CD4-positive, alpha-beta memory T cell (primary cell): Measurements from ENCODE around the gene PPM1F. TPM values are rescaled to one million over a fixed set of nuclear protein-coding genes. Genes with fewer than 3 reads are reported as not detected.
"Not testable (repeated sequence)": the region's sequence is repeated elsewhere in the genome, so short reads cannot be mapped to it uniquely, and the experiment has no call there.

Source experiments
- CTCF ChIA-PET: fragments of 350-600 bp; sonication (Branson Sonifier 250); formaldehyde crosslinking; loops from one replicate; lab custom pipeline; 2021; ENCODE audit warnings: inconsistent platforms; ENCODE audit not compliant: partially characterized antibody; lab: Charles Lee
- POLR2A ChIA-PET: fragments of 350-600 bp; sonication (Branson Sonifier 250); formaldehyde crosslinking; loops from one replicate; lab custom pipeline; 2021; ENCODE audit not compliant: partially characterized antibody; lab: Charles Lee
- DNase-seq, 5 donors: peaks; one replicate each; pipeline versions ENCODE4 v3.0.0 to v3.0.0-alpha.2; 2020 to 2022; ENCODE audit warnings: mixed read lengths in 1 of 5
- H3K27ac ChIP-seq: one replicate; pipeline ENCODE4 v1.7.0; 2013; ENCODE audit warnings: low read depth, low read length
- H3K27me3 ChIP-seq: 2 replicates; pipeline ENCODE4 v1.7.0; 2013; ENCODE audit warnings: mild to moderate bottlenecking, low read length, moderate library complexity; ENCODE audit not compliant: insufficient read depth
- H3K36me3 ChIP-seq: 2 replicates; pipeline ENCODE4 v1.7.0; 2013; ENCODE audit warnings: mild to moderate bottlenecking, low read length, moderate library complexity; ENCODE audit not compliant: insufficient read depth
- H3K4me1 ChIP-seq: 2 replicates; pipeline ENCODE4 v1.7.0; 2013; ENCODE audit warnings: mild to moderate bottlenecking, low read length, moderate library complexity; ENCODE audit not compliant: insufficient read depth
- H3K4me3 ChIP-seq, 2 donors: one replicate each; pipeline ENCODE4 v1.7.0; 2013; ENCODE audit warnings: low read length in 2 of 2, mild to moderate bottlenecking in 1 of 2
- H3K9me3 ChIP-seq, 2 donors: one replicate each; pipeline ENCODE4 v1.7.0; 2013; ENCODE audit warnings: low read length in 2 of 2, control low read depth in 1 of 2; ENCODE audit not compliant: control insufficient read depth in 1 of 2
- H3K27ac Mint-ChIP-seq, 7 donors: one replicate each; pipeline ENCODE4 v1.8.0; 2020 to 2021; ENCODE audit warnings: mixed read lengths in 7 of 7, mild to moderate bottlenecking in 6 of 7, inconsistent platforms in 3 of 7, moderate library complexity in 3 of 7
- H3K27me3 Mint-ChIP-seq, 2 donors: one replicate each; pipeline ENCODE4 v1.8.0; 2020 to 2021; ENCODE audit warnings: mixed read lengths in 2 of 2
- H3K36me3 Mint-ChIP-seq, 2 donors: one replicate each; pipeline ENCODE4 v1.8.0; 2020 to 2021; ENCODE audit warnings: mixed read lengths in 2 of 2, inconsistent platforms in 1 of 2, mild to moderate bottlenecking in 1 of 2
- H3K4me1 Mint-ChIP-seq, 4 donors: one replicate each; pipeline ENCODE4 v1.8.0; 2020 to 2021; ENCODE audit warnings: mixed read lengths in 4 of 4, mild to moderate bottlenecking in 1 of 4
- H3K4me3 Mint-ChIP-seq, 8 donors: one replicate each; pipeline ENCODE4 v1.8.0; 2020 to 2021; ENCODE audit warnings: mixed read lengths in 8 of 8, mild to moderate bottlenecking in 7 of 8, moderate library complexity in 6 of 8, inconsistent platforms in 3 of 8
- H3K9me3 Mint-ChIP-seq, 8 donors: one replicate each; pipeline ENCODE4 v1.8.0; 2020 to 2021; ENCODE audit warnings: mixed read lengths in 8 of 8, mild to moderate bottlenecking in 5 of 8, inconsistent platforms in 3 of 8, moderate library complexity in 1 of 8
- intact Hi-C: fragments of 100-400 bp; cut with micrococcal nuclease; formaldehyde crosslinking; loops from one replicate; pipeline ENCODE4 v1.15.1; 2023
- polyA plus RNA-seq, 2 donors: library from polyadenylated mRNA; unstranded; fragments of 300-500 nt; fragmentation: Illumina TruSeq; gene quantifications; one replicate each; pipeline ENCODE4 v1.2.3, GENCODE V29; 2021
- total RNA-seq, 2 experiments: library from RNA; stranded (reverse); gene quantifications; one replicate each; pipeline ENCODE4 v1.2.3, GENCODE V29; 2021

PPM1F gene
- total and polyA plus RNA-seq, 4 experiments from 2014 or later: 5.3 to 25.4 (median 15.2) TPM

DNA sequence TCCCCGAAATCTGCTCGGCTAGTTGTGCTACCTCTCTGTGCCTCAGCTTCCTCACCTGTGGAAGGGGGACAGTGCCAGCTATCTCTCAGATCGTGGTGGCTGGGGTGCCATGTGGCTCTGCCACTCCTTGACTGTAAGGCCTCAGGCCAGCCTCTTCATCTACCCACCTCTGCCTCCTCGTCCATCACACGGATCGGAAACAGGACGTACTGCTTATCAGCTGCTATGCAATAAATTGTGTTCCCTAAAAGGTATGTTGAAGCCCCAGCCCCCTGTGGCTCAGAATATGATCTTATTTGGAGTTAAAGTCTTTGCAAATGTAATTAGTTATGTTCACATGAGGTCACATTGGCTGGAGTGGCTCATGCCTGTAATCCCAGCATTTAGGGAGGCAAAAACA is 7.8 kb downstream of the PPM1F start:
- peaks cover 6% of the 10 kb centered on the region for H3K36me3 ChIP-seq
- no peak overlapping the region for H3K4me3 ChIP-seq
- H3K4me1 Mint-ChIP-seq: peaks cover 14 to 45% (median 20%) of the 10 kb centered on the region in 4 donors
- no peak overlapping the region for H3K4me3 Mint-ChIP-seq
- intact Hi-C loops: no loop called here
- no peaks in the 10 kb centered on the region for H3K9me3 ChIP-seq
- H3K9me3 Mint-ChIP-seq: no peaks in the 10 kb centered on the region
- peaks cover 30% of the 10 kb centered on the region for H3K4me1 ChIP-seq
- no peaks in the 10 kb centered on the region for H3K27me3 Mint-ChIP-seq
- peak overlapping the region in 2 of 7 donors; percentile 6 to 31 for H3K27ac Mint-ChIP-seq
- H3K36me3 Mint-ChIP-seq: peaks cover 6 to 15% of the 10 kb centered on the region in 2 donors
- DNase-seq: no peak
- no peaks in the 10 kb centered on the region for H3K27me3 ChIP-seq
- no peak overlapping the region for H3K27ac ChIP-seq
- ChIA-PET CTCF (interaction anchor here (0.6 kb wide), 1 partner anchor 177 kb away, joined by 3 read pairs; no protein-coding TSS in a partner anchor), POLR2A (no interaction called here)

DNA sequence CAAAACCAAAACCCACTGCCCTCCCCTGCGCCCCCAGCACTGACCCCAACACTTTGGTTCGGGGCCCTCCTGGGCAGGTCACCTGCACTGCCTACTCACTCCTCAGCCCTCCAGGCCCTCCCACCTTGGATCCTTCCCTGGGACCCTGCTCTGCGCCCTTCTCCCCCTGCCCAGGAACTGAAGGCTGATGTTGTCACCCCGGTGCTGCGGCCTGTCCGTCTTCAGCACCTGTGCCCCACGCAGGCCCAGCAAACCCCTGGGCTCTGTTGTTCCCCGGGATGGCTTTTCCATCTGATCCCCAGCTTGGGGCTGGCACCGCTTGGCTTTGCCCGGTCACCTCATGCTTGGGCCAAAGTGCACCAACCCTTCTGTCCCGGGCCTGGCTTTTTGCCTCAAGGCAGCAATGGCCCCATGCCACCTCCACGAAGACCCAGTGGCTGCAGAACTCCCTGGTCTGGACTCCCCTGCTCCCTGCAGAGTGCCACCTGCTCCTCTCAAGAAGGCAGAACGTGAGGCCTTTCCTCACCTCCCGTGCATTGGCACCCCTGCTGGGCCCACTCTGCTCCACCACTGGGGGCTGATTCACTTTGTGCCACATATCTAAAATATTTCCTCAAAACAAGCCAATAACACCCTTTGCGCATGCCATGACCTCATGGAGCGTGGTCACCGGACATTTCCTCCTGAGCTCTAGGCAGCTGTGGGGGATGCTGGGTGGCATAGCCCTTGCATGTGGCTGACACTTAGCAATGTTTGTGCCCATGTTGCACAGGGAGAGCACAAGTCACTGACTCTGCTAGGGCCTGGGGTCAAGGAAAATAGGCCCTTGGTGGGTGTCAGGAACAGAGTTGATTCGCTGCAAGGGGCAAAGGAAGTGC is 8.8 kb downstream of the PPM1F start:
- H3K36me3 ChIP-seq: peaks cover 6% of the 10 kb centered on the region
- Mint-ChIP-seq H3K4me3 (no peak overlapping the region), H3K27me3 (no peaks in the 10 kb centered on the region), H3K9me3 (no peaks in the 10 kb centered on the region), H3K4me1 (peaks cover 15 to 48% (median 22%) of the 10 kb centered on the region in 4 donors), H3K27ac (peak overlapping the region in 3 of 7 donors; percentile 27 to 48 (median 45)), H3K36me3 (peaks cover 6 to 15% of the 10 kb centered on the region in 2 donors)
- POLR2A ChIA-PET: interaction anchor here (1.6 kb wide), 1 partner anchor 10 kb away, joined by 4 read pairs; no protein-coding TSS in a partner anchor
- DNase-seq: no peak
- no peaks in the 10 kb centered on the region for H3K9me3 ChIP-seq
- intact Hi-C loops: no loop called here
- peaks cover 31% of the 10 kb centered on the region for H3K4me1 ChIP-seq
- no peak overlapping the region for H3K27ac ChIP-seq
- H3K4me3 ChIP-seq: no peak overlapping the region
- CTCF ChIA-PET: no interaction called here
- no peaks in the 10 kb centered on the region for H3K27me3 ChIP-seq

DNA sequence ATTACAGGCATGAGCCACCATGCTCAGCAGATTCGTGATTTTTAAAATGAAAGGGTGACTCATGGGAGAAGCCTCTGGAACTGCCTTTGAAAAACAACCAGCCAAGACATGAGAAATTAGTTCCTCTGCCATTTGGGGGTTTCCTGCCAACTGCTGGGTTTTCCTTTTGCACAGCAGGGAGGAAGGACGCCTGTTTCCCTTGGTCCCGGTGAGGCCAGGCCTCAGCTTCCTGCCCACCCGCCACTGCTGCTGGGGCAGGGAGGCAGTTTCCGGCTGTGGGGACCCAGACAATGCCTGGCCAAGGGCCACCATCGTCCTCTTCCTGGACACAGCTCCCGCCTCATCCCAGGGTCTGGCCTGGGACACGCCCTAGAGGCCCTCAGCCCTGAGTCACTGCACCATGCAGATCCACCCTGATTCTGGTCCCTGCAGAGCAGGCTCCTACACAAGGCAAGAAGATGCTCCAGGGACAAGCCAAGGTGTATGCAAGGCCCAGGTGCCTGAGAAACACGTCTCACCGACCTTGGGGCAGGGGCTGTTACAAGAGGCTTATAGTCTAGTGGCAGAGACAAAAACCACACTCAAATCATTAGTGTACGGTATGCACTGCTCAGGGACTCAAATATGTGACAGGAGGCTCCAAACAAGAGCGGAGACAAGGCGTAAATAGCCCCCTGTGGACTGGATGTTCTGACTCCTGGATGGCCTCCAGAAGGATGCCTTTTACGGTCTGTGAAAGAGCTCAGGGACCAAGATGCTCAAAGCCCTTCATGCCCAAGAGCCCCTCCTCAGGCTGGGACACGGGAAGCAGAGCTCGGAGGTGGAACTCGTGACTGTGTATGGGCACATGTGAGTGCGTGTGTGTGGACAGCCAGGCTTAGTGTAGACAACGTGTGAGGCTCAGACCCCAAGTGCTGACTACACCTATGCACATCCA is 10.0 kb downstream of the PPM1F start:
- CTCF ChIA-PET: interaction anchor here (1.0 to 1.5 kb wide), 2 partner anchors 10 to 29 kb away, joined by 3 to 6 read pairs; partner anchors contain the start of gene PPM1F

DNA sequence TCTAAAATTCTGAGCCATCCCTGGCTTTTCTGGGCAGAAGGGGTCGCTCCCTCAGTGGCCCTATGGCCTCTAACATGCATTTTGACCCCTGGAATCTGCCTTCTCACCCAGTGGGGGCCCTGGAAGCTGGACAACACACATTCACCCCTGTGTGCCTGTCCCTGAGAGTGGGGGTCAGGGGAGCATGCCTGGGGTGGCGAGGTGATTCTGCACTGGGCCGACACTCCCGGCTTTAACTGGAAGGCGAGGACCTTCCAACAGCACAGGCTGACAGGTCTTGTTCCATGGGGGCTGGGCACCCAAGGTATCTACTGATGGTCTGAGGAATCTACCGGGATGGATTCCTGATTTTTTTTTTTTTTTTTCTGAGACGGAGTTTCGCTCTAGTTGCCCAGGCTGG is 10.7 kb downstream of the PPM1F start:
- Mint-ChIP-seq H3K4me3 (no peak overlapping the region), H3K4me1 (peaks cover 16 to 53% (median 29%) of the 10 kb centered on the region in 4 donors), H3K9me3 (no peaks in the 10 kb centered on the region), H3K27ac (peak overlapping the region in 6 of 7 donors; percentile 24 to 85 (median 48)), H3K27me3 (no peaks in the 10 kb centered on the region), H3K36me3 (peaks cover 6 to 17% of the 10 kb centered on the region in 2 donors)
- Histone ChIP-seq H3K27me3 (no peaks in the 10 kb centered on the region), H3K9me3 (no peaks in the 10 kb centered on the region), H3K27ac (peak overlapping the region; percentile 29), H3K4me1 (peaks cover 28% of the 10 kb centered on the region), H3K4me3 (no peak overlapping the region), H3K36me3 (peaks cover 6% of the 10 kb centered on the region)
- ChIA-PET POLR2A (interaction anchor here (1.6 kb wide), 1 partner anchor 12 kb away, joined by 4 read pairs; no protein-coding TSS in a partner anchor), CTCF (interaction anchor here (1.0 to 1.5 kb wide), 2 partner anchors 11 to 30 kb away, joined by 3 to 6 read pairs; partner anchors contain the start of gene PPM1F)
- intact Hi-C loops: no loop called here
- DNase-seq: no peak

More for the DNA sequence above, 10.0 kb downstream of the PPM1F start:
- peaks cover 6% of the 10 kb centered on the region for H3K36me3 ChIP-seq
- H3K27me3 Mint-ChIP-seq: no peaks in the 10 kb centered on the region
- no peak overlapping the region for H3K4me3 Mint-ChIP-seq
- POLR2A ChIA-PET: interaction anchor here (1.6 kb wide), 1 partner anchor 11 kb away, joined by 4 read pairs; no protein-coding TSS in a partner anchor
- peaks cover 32% of the 10 kb centered on the region for H3K4me1 ChIP-seq
- H3K4me3 ChIP-seq: no peak overlapping the region
- H3K9me3 Mint-ChIP-seq: no peaks in the 10 kb centered on the region
- no peaks in the 10 kb centered on the region for H3K27me3 ChIP-seq
- peak overlapping the region; percentile 29 to 81 (median 71) for H3K27ac Mint-ChIP-seq
- intact Hi-C loops: no loop called here
- peaks cover 6 to 17% of the 10 kb centered on the region in 2 donors for H3K36me3 Mint-ChIP-seq
- H3K4me1 Mint-ChIP-seq: peaks cover 17 to 50% (median 29%) of the 10 kb centered on the region in 4 donors
- DNase-seq: no peak
- H3K9me3 ChIP-seq: no peaks in the 10 kb centered on the region
- H3K27ac ChIP-seq: peak overlapping the region; percentile 29

DNA sequence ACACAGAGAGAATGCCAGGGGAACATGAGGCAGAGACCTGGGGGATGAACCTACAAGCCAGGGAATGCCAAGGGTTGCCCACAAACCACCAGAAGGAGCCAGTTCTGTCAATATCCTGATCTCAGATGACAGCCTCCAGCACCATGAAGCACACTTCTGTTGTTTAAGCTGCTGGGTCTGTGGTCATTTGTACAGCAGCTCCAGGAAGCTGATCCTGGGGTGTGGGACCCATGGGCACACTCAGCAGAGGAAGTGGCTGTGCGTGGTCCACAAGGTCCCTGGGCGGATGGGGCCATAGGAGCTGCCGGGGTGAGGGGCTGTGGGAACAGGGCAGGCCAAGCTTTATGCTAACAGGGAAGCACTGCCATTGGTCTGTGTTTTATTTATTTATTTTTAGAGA is 12.1 kb downstream of the PPM1F start:
- Mint-ChIP-seq H3K27me3 (no peaks in the 10 kb centered on the region), H3K4me3 (no peak overlapping the region), H3K36me3 (peaks cover 10 to 20% of the 10 kb centered on the region in 2 donors), H3K9me3 (no peaks in the 10 kb centered on the region), H3K4me1 (peaks cover 16 to 58% (median 29%) of the 10 kb centered on the region in 4 donors), H3K27ac (peak overlapping the region in 5 of 7 donors; percentile 23 to 80 (median 36))
- Histone ChIP-seq H3K4me3 (no peak overlapping the region), H3K27me3 (no peaks in the 10 kb centered on the region), H3K9me3 (no peaks in the 10 kb centered on the region), H3K36me3 (peaks cover 5% of the 10 kb centered on the region), H3K27ac (no peak overlapping the region), H3K4me1 (peaks cover 26% of the 10 kb centered on the region)
- ChIA-PET POLR2A (interaction anchor here (3.2 kb wide), 1 partner anchor 12 kb away, joined by 21 read pairs; the partner anchor contains the start of gene PPM1F), CTCF (interaction anchor here (1.2 to 6.1 kb wide), 3 partner anchors 11 to 32 kb away, joined by 3 to 85 read pairs (median 6); partner anchors contain the start of gene PPM1F)
- no peak for DNase-seq
- intact Hi-C loops: no loop called here

DNA sequence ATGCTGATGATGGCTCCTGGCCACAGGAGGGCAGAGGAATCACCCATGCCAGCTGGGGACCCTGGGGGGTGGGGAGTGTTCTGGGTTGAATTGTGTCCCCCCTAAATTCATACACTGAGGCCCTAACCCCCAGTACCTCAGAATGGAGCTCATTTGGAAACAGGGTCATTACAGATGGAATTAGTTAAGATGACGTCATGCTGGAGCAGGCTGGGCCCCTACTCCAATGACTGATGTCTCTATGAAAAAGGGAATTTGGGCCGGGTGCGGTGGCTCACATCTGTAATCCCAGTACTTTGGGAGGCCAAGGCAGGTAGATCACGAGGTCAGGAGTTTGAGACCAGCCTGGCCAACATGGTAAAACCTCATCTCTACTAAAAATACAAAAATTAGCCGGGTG is 12.7 kb downstream of the PPM1F start:
- H3K4me3 Mint-ChIP-seq, H3K9me3 ChIP-seq, H3K4me3 ChIP-seq, H3K27me3 Mint-ChIP-seq, DNase-seq, H3K27ac ChIP-seq, H3K27me3 ChIP-seq, H3K36me3 ChIP-seq, H3K9me3 Mint-ChIP-seq: not testable (repeated sequence)
- POLR2A ChIA-PET: interaction anchor here (3.2 kb wide), 1 partner anchor 13 kb away, joined by 21 read pairs; the partner anchor contains the start of gene PPM1F
- Mint-ChIP-seq H3K36me3 (peaks cover 9 to 17% of the 10 kb centered on the region in 2 donors), H3K4me1 (peaks cover 16 to 58% (median 29%) of the 10 kb centered on the region in 4 donors), H3K27ac (peak overlapping the region in 2 of 7 donors; percentile 12 to 70)
- H3K4me1 ChIP-seq: peaks cover 26% of the 10 kb centered on the region
- intact Hi-C loops: loop anchor here (2.0 kb wide), 1 partner anchor 13 kb away; the partner anchor contains the start of gene PPM1F
- CTCF ChIA-PET: interaction anchor here (1.2 to 6.1 kb wide), 3 partner anchors 11 to 32 kb away, joined by 3 to 85 read pairs (median 6); partner anchors contain the start of gene PPM1F
